Nephron (organoid): ENCODE results near the gene NBPF12.
"Not testable (repeated sequence)": the region's sequence is repeated elsewhere in the genome, so short reads cannot be mapped to it uniquely, and the experiment has no call there.

Experiments
- H3K27ac Mint-ChIP-seq, 3 experiments: 2 replicates each; pipeline ENCODE4 v1.8.0; 2020; ENCODE audit warnings: mixed read lengths in 3 of 3, mild to moderate bottlenecking in 2 of 3, moderate library complexity in 1 of 3
- H3K27me3 Mint-ChIP-seq: 2 replicates; pipeline ENCODE4 v1.8.0; 2021; ENCODE audit warnings: low read depth, mild to moderate bottlenecking, moderate library complexity, mixed read lengths
- H3K36me3 Mint-ChIP-seq: 2 replicates; pipeline ENCODE4 v1.8.0; 2020; ENCODE audit warnings: low read depth, mixed read lengths
- H3K4me1 Mint-ChIP-seq: 2 replicates; pipeline ENCODE4 v1.8.0; 2020; ENCODE audit warnings: mixed read lengths
- H3K4me3 Mint-ChIP-seq, 3 experiments: 2 replicates each; pipeline ENCODE4 v1.8.0; 2020; ENCODE audit warnings: mild to moderate bottlenecking in 3 of 3, mixed read lengths in 3 of 3, moderate library complexity in 2 of 3
- H3K9me3 Mint-ChIP-seq: 2 replicates; pipeline ENCODE4 v1.8.0; 2020; ENCODE audit warnings: mixed read lengths

NBPF12 gene, protein sequence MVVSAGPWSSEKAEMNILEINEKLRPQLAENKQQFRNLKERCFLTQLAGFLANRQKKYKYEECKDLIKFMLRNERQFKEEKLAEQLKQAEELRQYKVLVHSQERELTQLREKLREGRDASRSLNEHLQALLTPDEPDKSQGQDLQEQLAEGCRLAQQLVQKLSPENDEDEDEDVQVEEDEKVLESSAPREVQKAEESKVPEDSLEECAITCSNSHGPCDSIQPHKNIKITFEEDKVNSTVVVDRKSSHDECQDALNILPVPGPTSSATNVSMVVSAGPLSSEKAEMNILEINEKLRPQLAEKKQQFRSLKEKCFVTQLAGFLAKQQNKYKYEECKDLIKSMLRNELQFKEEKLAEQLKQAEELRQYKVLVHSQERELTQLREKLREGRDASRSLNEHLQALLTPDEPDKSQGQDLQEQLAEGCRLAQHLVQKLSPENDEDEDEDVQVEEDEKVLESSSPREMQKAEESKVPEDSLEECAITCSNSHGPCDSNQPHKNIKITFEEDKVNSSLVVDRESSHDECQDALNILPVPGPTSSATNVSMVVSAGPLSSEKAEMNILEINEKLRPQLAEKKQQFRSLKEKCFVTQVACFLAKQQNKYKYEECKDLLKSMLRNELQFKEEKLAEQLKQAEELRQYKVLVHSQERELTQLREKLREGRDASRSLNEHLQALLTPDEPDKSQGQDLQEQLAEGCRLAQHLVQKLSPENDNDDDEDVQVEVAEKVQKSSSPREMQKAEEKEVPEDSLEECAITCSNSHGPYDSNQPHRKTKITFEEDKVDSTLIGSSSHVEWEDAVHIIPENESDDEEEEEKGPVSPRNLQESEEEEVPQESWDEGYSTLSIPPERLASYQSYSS (N-terminal part only)

DNA sequence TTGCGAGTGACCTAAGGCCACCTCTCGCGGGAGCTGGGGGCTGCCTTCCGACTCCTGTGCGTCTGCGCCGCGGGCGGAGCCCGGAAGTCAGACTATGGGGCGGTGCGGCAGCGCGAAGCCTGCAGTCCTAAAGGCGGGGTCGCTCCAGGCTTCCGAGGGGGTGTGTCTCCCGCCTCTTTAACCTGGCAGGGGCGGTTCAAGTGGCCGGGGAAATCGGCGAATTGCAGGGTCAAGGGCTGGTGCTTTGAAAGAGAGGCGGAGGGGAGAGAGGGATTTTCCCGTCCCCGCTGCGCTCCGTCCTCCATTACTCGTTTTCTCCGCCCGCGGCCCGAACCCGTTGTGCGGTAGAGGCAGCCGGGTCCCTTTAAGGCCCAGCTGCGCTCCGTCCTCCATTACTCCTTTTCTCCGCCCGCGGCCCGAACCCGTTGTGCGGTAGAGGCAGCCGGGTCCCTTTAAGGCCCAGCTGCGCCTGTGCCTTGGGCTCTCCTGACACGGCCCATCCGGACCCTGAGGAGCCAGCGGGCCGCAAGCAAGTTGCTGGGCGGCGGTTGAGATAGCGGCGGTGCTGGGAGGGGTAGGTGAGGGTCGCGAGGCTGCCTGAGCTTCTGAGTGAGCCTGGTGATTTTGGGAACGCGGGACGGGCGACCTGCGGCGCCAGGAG, at the start of gene NBPF12:
Gene NBPF12, plus strand, starts transcription at position 83 of the 661 bp plus-strand sequence. CDS start 21,820 bp downstream, outside the sequence.
- H3K36me3 Mint-ChIP-seq, H3K9me3 Mint-ChIP-seq, H3K4me1 Mint-ChIP-seq, H3K27me3 Mint-ChIP-seq: not testable (repeated sequence)
- peak within 1 kb of the TSS; percentile 92 to 97 (median 96) for H3K4me3 Mint-ChIP-seq
- peak within 1 kb of the TSS; percentile 88 to 98 (median 97) for H3K27ac Mint-ChIP-seq

DNA sequence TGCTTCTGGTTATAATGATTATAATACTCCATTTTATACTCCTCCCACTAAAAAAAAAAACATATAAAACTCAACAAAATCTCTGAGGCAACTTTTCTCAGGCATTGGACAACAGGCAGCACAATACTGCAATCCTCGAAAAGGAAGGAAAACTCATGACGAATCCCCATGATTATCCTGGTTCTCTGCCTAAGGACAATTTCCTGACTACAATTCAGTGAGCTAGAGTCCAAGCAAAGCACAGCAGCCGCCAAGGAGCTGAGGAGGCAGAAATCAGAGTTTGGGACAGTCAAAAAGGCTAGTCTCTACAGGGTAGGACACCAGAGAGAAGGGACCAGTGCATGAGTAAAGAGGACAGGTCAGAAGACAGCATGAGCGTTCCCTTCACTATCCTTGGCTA, 46.8 kb upstream of the NBPF12 start:
- not testable (repeated sequence) for H3K4me3 Mint-ChIP-seq, H3K9me3 Mint-ChIP-seq, H3K27ac Mint-ChIP-seq, H3K27me3 Mint-ChIP-seq, H3K4me1 Mint-ChIP-seq, H3K36me3 Mint-ChIP-seq

DNA sequence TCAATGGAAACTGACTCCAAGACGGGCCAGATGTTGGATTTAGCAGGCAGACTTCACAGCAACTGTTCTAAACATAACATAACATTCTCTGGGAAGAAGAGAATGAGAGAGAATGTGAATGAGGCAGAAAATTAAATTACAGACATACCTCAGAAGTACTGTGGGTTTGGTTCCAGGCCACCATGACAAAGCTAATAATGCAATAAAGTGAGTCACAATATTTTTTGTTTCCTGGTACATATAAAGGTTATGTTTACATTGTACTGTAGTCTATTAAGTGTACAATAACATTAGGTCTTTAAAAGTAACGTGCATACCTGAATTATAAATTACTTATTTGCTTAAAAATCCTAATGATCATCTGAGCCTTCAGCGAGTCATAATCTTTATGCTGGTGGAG, 45.8 kb upstream of the NBPF12 start:
- H3K27me3 Mint-ChIP-seq, H3K4me1 Mint-ChIP-seq, H3K36me3 Mint-ChIP-seq, H3K9me3 Mint-ChIP-seq, H3K4me3 Mint-ChIP-seq, H3K27ac Mint-ChIP-seq: not testable (repeated sequence)

DNA sequence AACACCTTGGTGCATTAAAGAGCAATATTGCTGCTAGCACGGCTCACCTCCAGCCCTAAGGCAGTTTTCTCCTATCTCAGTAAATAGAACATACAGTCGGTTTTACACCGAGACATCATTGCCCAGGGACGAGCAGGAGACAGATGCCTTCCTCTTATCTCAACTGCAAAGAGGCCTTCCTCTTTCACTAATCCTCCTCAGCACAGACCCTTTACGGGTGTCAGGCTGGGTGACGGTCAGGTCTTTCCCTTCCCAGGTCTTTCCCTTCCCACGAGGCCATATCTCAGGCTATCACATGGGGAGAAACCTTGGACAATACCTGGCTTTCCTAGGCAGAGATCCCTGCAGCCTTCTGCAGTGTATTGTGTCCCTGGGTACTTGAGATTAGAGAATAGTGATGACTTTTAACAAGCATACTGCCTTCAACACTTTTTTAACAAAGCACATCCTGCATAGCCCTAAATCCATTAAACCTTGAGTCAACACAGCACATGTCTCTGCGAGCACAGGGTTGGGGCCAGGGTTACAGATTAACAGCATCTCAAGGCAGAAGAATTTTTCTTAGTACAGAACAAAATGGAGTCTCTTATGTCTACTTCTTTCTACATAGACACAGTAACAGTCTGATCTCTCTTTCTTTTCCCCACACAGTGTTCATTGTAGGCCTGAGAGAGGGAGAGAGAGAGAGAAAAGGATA, 30.4 kb upstream of the NBPF12 start:
- H3K27ac Mint-ChIP-seq, H3K9me3 Mint-ChIP-seq, H3K36me3 Mint-ChIP-seq, H3K4me3 Mint-ChIP-seq, H3K4me1 Mint-ChIP-seq, H3K27me3 Mint-ChIP-seq: not testable (repeated sequence)

DNA sequence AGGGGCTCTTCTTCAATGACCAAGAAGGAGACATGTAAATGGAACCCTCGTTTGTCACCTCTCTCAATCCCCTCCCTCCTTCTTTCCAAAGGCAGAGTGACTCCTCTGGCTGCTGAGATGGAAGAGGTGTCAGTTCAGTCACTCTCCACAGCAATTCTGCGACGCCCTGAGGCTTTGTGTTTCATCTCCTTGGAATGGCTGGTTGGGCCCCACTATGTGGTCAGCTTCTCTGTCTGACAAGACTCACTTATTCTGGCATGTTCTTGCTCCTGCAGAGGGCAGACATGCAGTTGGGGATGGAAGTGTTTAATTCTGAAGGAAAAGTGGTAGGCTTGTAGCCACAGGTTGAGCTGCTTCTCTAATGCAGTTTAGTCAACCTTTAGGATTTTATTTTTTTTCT, 25.1 kb upstream of the NBPF12 start:
- H3K4me1 Mint-ChIP-seq, H3K36me3 Mint-ChIP-seq, H3K27ac Mint-ChIP-seq, H3K27me3 Mint-ChIP-seq, H3K9me3 Mint-ChIP-seq, H3K4me3 Mint-ChIP-seq: not testable (repeated sequence)

DNA sequence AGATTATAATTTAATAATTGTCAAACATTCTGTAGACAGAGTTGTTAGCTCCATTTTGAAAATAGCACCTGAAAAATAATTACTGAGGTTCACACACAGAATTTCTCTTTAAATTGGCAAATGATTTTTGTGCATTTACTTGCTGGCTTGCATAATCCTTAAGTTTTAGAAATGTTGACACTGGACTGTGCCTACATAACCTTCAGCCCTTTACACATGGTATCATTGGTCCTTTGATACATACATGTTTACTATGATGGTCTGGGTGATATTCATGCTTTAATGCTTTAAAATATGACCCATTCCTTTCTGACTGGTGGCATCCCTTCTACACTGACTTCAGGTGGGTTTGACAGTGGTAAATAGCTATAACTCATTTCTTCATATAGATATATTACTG, 17.3 kb upstream of the NBPF12 start:
- not testable (repeated sequence) for H3K9me3 Mint-ChIP-seq, H3K36me3 Mint-ChIP-seq, H3K27me3 Mint-ChIP-seq, H3K4me3 Mint-ChIP-seq, H3K27ac Mint-ChIP-seq, H3K4me1 Mint-ChIP-seq

DNA sequence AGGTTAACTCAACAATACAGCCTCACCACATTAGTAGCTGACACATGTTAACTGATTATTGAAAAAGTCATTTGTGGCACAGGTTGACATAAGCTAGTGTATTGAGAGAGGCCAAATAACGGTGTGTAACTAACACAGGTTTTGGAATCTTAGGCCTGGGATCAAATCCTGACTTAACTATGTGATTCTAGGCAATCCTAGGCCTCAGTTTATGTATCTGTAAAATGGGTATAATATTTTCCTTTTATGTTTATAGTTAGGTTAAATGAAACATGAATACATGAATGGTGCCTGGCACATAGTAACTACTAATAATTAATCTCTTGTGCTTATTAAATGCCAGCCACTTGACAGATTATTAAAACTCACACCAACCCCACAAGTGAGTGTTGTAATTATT, 15.5 kb upstream of the NBPF12 start:
- H3K36me3 Mint-ChIP-seq, H3K27ac Mint-ChIP-seq, H3K4me3 Mint-ChIP-seq, H3K4me1 Mint-ChIP-seq, H3K9me3 Mint-ChIP-seq, H3K27me3 Mint-ChIP-seq: not testable (repeated sequence)

DNA sequence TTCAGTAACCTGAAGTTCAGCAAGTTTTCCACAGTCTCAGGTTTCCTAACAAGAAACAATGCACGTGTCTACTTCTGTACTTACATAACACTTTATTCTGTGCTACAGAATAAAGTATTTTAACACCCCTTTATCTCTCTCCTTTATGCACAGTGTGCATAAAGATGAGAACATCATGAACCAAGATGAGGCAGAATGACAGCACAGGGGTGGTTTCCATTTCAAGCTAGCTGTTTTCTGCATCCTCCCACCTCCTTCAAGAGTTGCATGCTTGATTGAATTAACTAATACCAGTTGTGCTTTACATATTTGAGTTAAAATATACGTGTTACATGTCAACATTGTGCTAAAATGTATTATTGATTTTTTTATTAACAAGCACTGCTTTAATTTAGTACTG, 14.0 kb upstream of the NBPF12 start:
- H3K4me1 Mint-ChIP-seq, H3K36me3 Mint-ChIP-seq, H3K27ac Mint-ChIP-seq, H3K9me3 Mint-ChIP-seq, H3K27me3 Mint-ChIP-seq, H3K4me3 Mint-ChIP-seq: not testable (repeated sequence)

DNA sequence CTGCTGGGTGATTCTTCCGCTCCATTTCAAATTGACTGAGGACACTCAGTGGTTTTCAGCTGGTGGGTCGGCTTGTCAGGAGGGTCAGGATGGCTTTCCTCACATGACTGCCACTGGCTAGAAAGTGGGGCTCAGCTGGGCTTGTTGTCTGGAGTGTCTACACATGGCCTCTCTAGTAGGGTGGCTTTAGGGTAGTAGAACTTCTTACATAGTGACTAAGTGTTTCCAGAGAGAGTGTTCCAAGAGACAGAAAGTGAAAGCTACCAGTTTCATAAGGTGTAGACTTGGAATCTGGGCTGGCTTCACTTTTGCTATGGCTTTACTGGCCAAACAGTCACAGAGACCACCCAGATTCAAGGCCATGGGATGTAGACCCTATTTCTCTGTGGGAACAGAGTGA, 11.7 kb upstream of the NBPF12 start:
- H3K36me3 Mint-ChIP-seq, H3K27ac Mint-ChIP-seq, H3K27me3 Mint-ChIP-seq, H3K9me3 Mint-ChIP-seq, H3K4me1 Mint-ChIP-seq, H3K4me3 Mint-ChIP-seq: not testable (repeated sequence)

DNA sequence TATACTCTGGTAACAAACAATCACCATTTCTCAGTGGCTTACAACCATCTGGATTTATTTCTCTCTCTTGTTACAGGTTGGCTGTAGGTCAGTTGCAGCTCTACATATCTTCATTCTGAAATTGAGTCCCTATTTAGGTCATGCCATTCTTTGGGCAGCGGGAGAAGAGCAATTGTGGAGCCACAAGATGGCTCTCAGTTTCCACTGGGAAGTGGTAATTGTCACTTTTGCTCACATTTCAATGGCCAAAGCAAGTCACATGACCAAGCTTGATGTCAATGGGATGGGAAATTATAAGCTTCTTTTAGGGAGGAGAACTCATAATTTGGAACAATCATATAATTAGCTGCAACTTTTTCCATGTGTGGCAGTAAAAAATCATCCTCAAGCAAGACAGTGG, 7.9 kb upstream of the NBPF12 start:
- not testable (repeated sequence) for H3K4me1 Mint-ChIP-seq, H3K9me3 Mint-ChIP-seq, H3K27me3 Mint-ChIP-seq

DNA sequence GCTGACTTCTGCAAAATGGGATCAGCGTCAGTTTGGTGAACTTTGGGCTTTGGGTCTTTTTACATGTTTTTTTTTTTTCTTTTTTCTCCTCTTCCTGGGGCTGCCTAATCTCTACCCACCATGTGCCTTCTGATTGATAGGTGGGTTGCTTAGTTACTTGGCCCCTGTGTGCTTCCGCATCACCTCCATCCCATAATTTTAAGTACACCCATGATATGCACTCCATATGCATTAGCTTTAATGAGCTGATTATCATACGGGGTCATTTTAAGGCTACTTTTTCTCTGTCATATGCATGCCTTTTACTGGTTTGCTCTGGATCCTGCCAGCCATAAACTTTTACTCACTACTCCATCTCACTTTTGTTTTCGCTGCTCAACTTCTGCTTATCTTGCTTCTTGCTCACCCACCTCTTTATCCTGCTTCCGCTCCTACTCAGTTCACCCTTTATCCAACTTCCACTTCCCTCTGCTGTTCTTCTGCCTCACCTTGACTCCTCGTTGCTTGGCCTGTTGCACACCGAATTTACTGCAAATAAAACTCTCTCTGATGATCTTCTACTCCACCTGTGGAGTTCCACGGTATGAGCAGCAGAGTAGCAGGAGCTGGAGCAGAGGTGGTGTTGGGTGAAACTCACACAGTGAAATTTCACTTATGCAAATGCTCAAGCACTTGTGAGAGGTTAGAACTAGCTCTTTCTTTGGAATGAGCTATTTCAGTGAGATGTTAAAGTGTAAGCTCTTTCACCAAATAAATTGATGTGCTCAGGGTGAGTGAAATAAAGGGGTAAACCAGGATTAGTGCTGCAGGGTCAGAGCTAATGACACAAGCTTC, 3.5 kb upstream of the NBPF12 start:
- H3K9me3 Mint-ChIP-seq, H3K4me3 Mint-ChIP-seq, H3K27me3 Mint-ChIP-seq, H3K4me1 Mint-ChIP-seq, H3K36me3 Mint-ChIP-seq: not testable (repeated sequence)
- H3K27ac Mint-ChIP-seq = peak overlapping the region in 1 of 3 experiments; percentile 4

More for the DNA sequence above, 7.9 kb upstream of the NBPF12 start:
- H3K4me3 Mint-ChIP-seq, H3K27ac Mint-ChIP-seq, H3K36me3 Mint-ChIP-seq: not testable (repeated sequence)

DNA sequence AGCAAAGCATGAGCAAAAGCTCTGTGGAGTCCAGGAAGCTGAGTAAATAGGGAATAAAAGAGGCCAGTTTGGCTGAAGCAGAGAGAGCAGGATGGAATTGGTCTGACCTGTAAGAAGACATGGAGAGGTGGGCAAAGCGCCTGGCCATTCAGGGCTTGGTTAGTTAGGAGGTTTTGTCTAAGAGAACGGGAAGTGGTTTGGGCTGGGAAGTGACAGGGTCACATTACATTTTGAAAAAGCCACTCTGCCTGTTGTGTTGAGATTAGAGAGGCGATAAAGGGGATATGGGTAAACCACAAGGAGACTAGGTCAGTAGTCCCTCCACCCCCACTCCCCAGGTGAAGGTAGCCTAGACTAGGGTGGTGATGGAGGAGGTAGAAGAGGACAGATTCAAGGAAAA, 662 bp upstream of the NBPF12 start:
- not testable (repeated sequence) for H3K4me1 Mint-ChIP-seq, H3K9me3 Mint-ChIP-seq, H3K27me3 Mint-ChIP-seq, H3K36me3 Mint-ChIP-seq
- Mint-ChIP-seq H3K4me3 (peak overlapping the region; percentile 68 to 77 (median 76)), H3K27ac (peak overlapping the region in 2 of 3 experiments; percentile 61 to 63)

DNA sequence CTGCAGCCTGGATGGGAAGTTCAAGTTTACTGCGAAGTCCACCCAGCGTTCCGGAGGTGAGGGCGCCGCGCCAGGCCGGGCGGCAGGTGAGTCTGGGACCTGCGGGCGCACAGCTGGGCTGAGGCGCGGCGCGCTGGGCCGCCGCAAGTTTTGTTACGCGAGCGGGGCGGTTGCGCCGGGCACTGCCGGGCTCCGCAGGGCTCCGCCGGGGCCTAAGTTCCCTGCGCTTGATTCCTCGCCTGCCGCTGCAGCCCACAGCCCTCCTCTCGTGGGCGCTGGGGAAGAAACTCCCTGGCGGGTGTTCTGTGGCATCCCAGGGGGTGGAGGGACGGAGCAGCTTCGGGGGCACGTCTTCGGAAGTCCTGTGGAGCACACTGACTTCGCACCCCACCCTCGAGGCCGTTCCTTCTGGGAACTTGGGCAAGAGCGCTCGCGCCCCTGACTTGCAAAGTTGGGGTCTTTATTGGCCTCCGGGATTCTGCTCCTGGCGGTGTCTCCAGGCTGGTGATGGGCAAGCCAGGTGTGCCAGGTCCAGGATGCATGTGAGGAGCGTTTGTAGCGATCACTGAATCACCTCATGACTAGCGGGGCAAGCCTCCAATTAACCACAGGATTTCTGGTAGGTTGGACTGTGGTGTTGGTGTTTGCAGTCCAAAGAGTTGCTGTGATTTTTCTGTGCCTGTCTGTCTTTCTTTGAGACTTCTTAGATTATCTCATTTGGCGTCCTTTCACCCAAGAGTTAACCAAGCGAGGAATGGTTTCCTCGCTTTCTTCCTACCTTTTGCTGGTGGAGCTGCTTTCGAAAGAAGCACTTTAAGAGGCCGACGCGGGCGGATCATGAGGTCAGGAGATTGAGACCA, 1.0 kb downstream of the NBPF12 start:
- H3K4me1 Mint-ChIP-seq, H3K27me3 Mint-ChIP-seq, H3K36me3 Mint-ChIP-seq, H3K9me3 Mint-ChIP-seq: not testable (repeated sequence)
- Mint-ChIP-seq H3K27ac (peak overlapping the region; percentile 88 to 98 (median 88)), H3K4me3 (peak overlapping the region; percentile 92 to 97 (median 96))
